HUES48 (cell line): ENCODE measurements around the gene PPP1R1B.

Experiments used
- H3K27ac ChIP-seq: one replicate; pipeline ENCODE4 v1.7.0; 2013; ENCODE audit warnings: low read depth, low read length, inconsistent platforms
- H3K27me3 ChIP-seq: 2 replicates; pipeline ENCODE4 v1.6.1; 2013; ENCODE audit warnings: mild to moderate bottlenecking, low read length; ENCODE audit not compliant: control insufficient read depth, insufficient read depth
- H3K36me3 ChIP-seq: 2 replicates; pipeline ENCODE4 v1.6.1; 2013; ENCODE audit warnings: low read length; ENCODE audit not compliant: control insufficient read depth, insufficient read depth
- H3K4me1 ChIP-seq: 2 replicates; pipeline ENCODE4 v1.6.1; 2013; ENCODE audit warnings: mild to moderate bottlenecking, low read length; ENCODE audit not compliant: control insufficient read depth, insufficient read depth
- H3K4me3 ChIP-seq: 2 replicates; pipeline ENCODE4 v1.5.1; 2013; ENCODE audit warnings: mild to moderate bottlenecking, low read depth, low read length
- H3K9ac ChIP-seq: 2 replicates; pipeline ENCODE4 v1.6.1; 2013; ENCODE audit warnings: mild to moderate bottlenecking, low read depth, low read length, moderate library complexity
- H3K9me3 ChIP-seq: 2 replicates; pipeline ENCODE4 v1.6.1; 2013; ENCODE audit warnings: low read length; ENCODE audit not compliant: control insufficient read depth, insufficient read depth

Gene PPP1R1B

DNA sequence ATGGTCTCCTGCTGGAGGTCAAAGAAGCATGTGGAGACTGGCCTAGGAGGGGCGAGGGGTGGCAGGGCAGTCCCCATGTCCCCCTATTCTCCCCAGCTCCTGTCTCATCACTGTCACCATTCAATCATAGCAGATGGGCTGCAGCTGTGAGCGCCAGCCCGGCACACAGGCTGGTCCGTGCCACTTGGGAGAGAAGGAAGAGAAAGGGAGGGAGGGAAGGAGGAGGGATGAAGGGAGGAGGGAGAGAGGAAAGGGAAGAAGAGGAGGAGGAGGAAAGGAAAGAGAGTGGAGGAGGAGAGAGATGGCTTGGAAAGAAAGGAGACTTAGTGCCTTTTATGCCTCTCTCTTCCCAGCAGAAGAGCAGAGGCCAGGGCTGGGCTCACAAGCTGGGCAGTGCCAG, 31.5 kb upstream of the PPP1R1B start:
- Histone ChIP-seq H3K27ac (no peak overlapping the region), H3K9ac (no peak overlapping the region), H3K9me3 (no peaks in the 10 kb centered on the region), H3K4me3 (no peak overlapping the region), H3K36me3 (no peaks in the 10 kb centered on the region), H3K4me1 (peaks cover 22% of the 10 kb centered on the region), H3K27me3 (peaks cover 92% of the 10 kb centered on the region)

DNA sequence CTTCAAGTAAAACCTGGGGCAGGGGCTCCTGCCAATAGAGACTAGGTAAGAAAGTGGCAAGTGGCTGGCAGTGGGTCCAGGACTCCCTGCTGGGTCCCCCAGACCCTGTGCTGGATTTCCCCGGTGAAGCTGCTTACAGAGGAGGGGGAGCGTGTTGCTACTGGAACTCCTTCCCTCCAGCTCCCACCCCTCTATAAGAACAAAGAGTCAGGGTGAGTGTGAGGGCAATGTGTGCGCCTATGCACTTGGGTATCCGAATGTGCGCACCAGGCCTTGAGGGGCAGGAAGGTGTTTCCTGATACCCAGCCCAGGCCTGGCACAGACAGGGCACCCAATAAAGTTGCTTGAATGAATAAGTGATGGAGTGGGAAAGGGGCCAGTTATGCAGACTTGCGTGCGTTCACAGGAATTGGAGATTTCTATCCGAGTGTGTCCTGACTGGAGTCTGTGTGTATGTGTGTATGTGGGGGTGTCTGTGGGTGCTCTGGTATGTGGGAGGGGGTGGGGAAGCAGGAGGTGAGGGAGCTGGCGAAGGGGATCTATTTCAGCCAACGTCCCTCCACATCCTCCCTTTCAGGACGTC, 30.7 kb upstream of the PPP1R1B start:
- Histone ChIP-seq H3K36me3 (no peaks in the 10 kb centered on the region), H3K27me3 (peaks cover 98% of the 10 kb centered on the region), H3K4me3 (no peak overlapping the region; the same call in 1 of the 2 replicates)

GRCh38 chr17:39596543-39597267, 30.0 kb upstream of the PPP1R1B start:
- Histone ChIP-seq H3K4me3 (no peak overlapping the region; the same call in 1 of the 2 replicates), H3K36me3 (no peaks in the 10 kb centered on the region), H3K27me3 (peaks cover 98% of the 10 kb centered on the region)

More for the DNA sequence above, 30.7 kb upstream of the PPP1R1B start:
- peaks cover 22% of the 10 kb centered on the region for H3K4me1 ChIP-seq
- no peak overlapping the region for H3K9ac ChIP-seq
- H3K9me3 ChIP-seq: no peaks in the 10 kb centered on the region
- H3K27ac ChIP-seq: no peak overlapping the region

GRCh38 chr17:39597372-39598046, 29.2 kb upstream of the PPP1R1B start:
- Histone ChIP-seq H3K4me1 (peaks cover 29% of the 10 kb centered on the region), H3K27me3 (peaks cover 100% of the 10 kb centered on the region)

More at GRCh38 chr17:39596543-39597267, 30.0 kb upstream of the PPP1R1B start:
- no peaks in the 10 kb centered on the region for H3K9me3 ChIP-seq
- no peak overlapping the region for H3K9ac ChIP-seq
- H3K4me1 ChIP-seq: peaks cover 26% of the 10 kb centered on the region
- H3K27ac ChIP-seq: no peak overlapping the region

DNA sequence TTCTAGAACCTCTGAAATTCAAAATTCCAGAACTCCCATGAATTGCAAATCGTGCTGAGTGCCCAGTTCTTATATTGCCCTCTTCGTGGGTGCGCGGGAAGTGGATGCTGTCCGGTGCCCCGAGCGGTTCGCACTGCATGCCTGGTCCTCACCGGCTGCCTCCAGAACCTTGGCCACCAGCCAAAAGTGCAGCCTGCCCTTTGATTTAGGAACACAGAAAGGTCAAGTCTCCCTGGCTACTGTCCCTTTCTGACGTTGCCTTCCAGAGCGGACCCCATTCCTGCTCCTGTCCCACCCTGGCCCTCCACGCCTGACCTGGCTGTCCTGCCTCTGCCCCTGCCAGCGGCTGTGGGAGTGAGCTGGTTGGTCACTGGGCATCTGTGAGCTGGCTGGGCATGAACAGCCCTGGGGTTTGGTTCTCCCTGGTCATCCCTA, 28.7 kb upstream of the PPP1R1B start:
- Histone ChIP-seq H3K4me1 (peaks cover 29% of the 10 kb centered on the region), H3K9ac (no peak overlapping the region), H3K27me3 (peaks cover 100% of the 10 kb centered on the region), H3K9me3 (no peaks in the 10 kb centered on the region), H3K36me3 (no peaks in the 10 kb centered on the region), H3K27ac (no peak overlapping the region), H3K4me3 (no peak overlapping the region)

More at GRCh38 chr17:39597372-39598046, 29.2 kb upstream of the PPP1R1B start:
- H3K27ac ChIP-seq: no peak overlapping the region
- no peak overlapping the region for H3K4me3 ChIP-seq
- no peaks in the 10 kb centered on the region for H3K36me3 ChIP-seq
- H3K9me3 ChIP-seq: no peaks in the 10 kb centered on the region
- H3K9ac ChIP-seq: no peak overlapping the region

DNA sequence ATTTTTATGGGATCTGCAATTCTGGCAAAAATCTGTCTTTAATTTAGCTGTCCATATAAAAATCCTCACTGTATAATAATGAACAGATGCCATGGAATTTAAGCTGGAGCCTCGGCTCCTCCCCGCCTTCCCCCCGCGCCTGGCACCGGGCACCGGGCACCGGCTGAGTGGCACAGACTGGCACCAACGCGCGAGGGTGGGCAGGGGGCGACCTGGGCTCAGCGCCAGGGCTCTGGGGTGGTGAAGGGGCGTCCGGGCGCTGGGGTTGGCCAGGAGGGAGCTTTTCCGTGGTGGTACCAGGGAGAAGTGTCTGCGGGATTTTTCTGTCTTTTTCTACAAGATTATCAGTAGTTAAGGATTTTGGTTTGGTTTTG, 28.1 kb upstream of the PPP1R1B start:
- Histone ChIP-seq H3K4me1 (peaks cover 34% of the 10 kb centered on the region), H3K4me3 (no peak overlapping the region), H3K27me3 (peaks cover 100% of the 10 kb centered on the region), H3K36me3 (no peaks in the 10 kb centered on the region), H3K27ac (no peak overlapping the region), H3K9me3 (no peaks in the 10 kb centered on the region), H3K9ac (no peak overlapping the region)

- H3K9me3 ChIP-seq: no peaks in the 10 kb centered on the region
- H3K4me1 ChIP-seq: peaks cover 39% of the 10 kb centered on the region
- peaks cover 100% of the 10 kb centered on the region for H3K27me3 ChIP-seq
- H3K36me3 ChIP-seq: no peaks in the 10 kb centered on the region
- H3K4me3 ChIP-seq: no peak overlapping the region
- no peak overlapping the region for H3K27ac ChIP-seq
- H3K9ac ChIP-seq: no peak overlapping the region
Observed at GRCh38 chr17:39599004-39599664, 27.6 kb upstream of the PPP1R1B start.

- Histone ChIP-seq H3K36me3 (no peaks in the 10 kb centered on the region), H3K9ac (no peak overlapping the region), H3K9me3 (no peaks in the 10 kb centered on the region), H3K4me3 (no peak overlapping the region), H3K27me3 (peaks cover 100% of the 10 kb centered on the region), H3K4me1 (peaks cover 39% of the 10 kb centered on the region), H3K27ac (no peak overlapping the region)
Observed at GRCh38 chr17:39599665-39600231, 27.0 kb upstream of the PPP1R1B start.

- H3K27me3 ChIP-seq: peaks cover 100% of the 10 kb centered on the region
- no peak overlapping the region for H3K4me3 ChIP-seq
- H3K36me3 ChIP-seq: no peaks in the 10 kb centered on the region
- peaks cover 38% of the 10 kb centered on the region for H3K4me1 ChIP-seq
- H3K9ac ChIP-seq: no peak overlapping the region
- H3K9me3 ChIP-seq: no peaks in the 10 kb centered on the region
- H3K27ac ChIP-seq: no peak overlapping the region
Observed at GRCh38 chr17:39600288-39600996, 26.3 kb upstream of the PPP1R1B start.

GRCh38 chr17:39600997-39601597, 25.7 kb upstream of the PPP1R1B start:
- Histone ChIP-seq H3K27ac (no peak overlapping the region), H3K4me3 (no peak overlapping the region), H3K9me3 (no peaks in the 10 kb centered on the region), H3K36me3 (no peaks in the 10 kb centered on the region), H3K9ac (no peak overlapping the region), H3K27me3 (peaks cover 100% of the 10 kb centered on the region), H3K4me1 (peaks cover 42% of the 10 kb centered on the region)
